ENCODE results near the gene AMIGO3. TPM values are rescaled to one million over a fixed set of nuclear protein-coding genes. Genes with fewer than 3 reads are reported as not detected.

The AMIGO3 gene
- total and polyA plus RNA-seq, 3 experiments from 2014 or later = 0.15 to 1.5 (median 0.31) TPM

- Histone ChIP-seq H3K36me3 (ENCODE audit: insufficient read depth, low read length) (peaks cover 5% of the 10 kb centered on the region), H3K4me1 (ENCODE audit: insufficient read depth, low read length) (peaks cover 21% of the 10 kb centered on the region), H3K27ac (ENCODE audit: low read depth, low read length) (no peak overlapping the region), H3K4me3 (ENCODE audit: low read length) (no peak overlapping the region), H3K9me3 (ENCODE audit: low read length) (no peaks in the 10 kb centered on the region), H3K27me3 (ENCODE audit: insufficient read depth, low read length, poor library complexity, severe bottlenecking) (no peaks in the 10 kb centered on the region)
- H3K4me1 Mint-ChIP-seq = peaks cover 26 to 35% (median 29%) of the 10 kb centered on the region in 3 donors
- POLR2A ChIA-PET = interaction anchor here (3.3 kb wide), 1 partner anchor 131 kb away, joined by 28 read pairs; no protein-coding TSS in a partner anchor
- no peak overlapping the region for H3K4me3 Mint-ChIP-seq
- H3K27me3 Mint-ChIP-seq = no peaks in the 10 kb centered on the region
- peak overlapping the region in 1 of 8 donors; percentile 43 for H3K27ac Mint-ChIP-seq
- no peak for DNase-seq
- peaks cover 0 to 15% (median 0%) of the 10 kb centered on the region in 3 donors for H3K36me3 Mint-ChIP-seq
- H3K9me3 Mint-ChIP-seq = no peaks in the 10 kb centered on the region
- CTCF ChIA-PET = interaction anchor here (0.8 to 3.3 kb wide), 10 partner anchors 48 to 141 kb away, joined by 3 to 185 read pairs (median 4); partner anchors contain the start of genes AMIGO3 and BSN
Observed at GRCh38 chr3:49670940-49671290, 48.6 kb downstream of the AMIGO3 start.

GRCh38 chr3:49669352-49669751 lies 50.1 kb downstream of the AMIGO3 start:
- Mint-ChIP-seq H3K4me1 (peaks cover 13 to 19% (median 15%) of the 10 kb centered on the region in 3 donors), H3K9me3 (no peaks in the 10 kb centered on the region), H3K27me3 (no peaks in the 10 kb centered on the region), H3K4me3 (peak overlapping the region in 1 of 7 donors; percentile 43), H3K27ac (peak overlapping the region in 1 of 8 donors; percentile 9), H3K36me3 (peaks cover 0 to 6% (median 0%) of the 10 kb centered on the region in 3 donors)
- Histone ChIP-seq H3K27ac (ENCODE audit: low read depth, low read length) (no peak overlapping the region), H3K4me1 (ENCODE audit: insufficient read depth, low read length) (peaks cover 7% of the 10 kb centered on the region), H3K36me3 (ENCODE audit: insufficient read depth, low read length) (no peaks in the 10 kb centered on the region), H3K9me3 (ENCODE audit: low read length) (no peaks in the 10 kb centered on the region), H3K27me3 (ENCODE audit: insufficient read depth, low read length, poor library complexity, severe bottlenecking) (no peaks in the 10 kb centered on the region), H3K4me3 (ENCODE audit: low read length) (no peak overlapping the region)
- CTCF ChIA-PET = interaction anchor here (0.9 to 2.1 kb wide), 3 partner anchors 106 to 130 kb away, joined by 3 to 19 read pairs (median 3); no protein-coding TSS in a partner anchor
- no peak for DNase-seq
- POLR2A ChIA-PET = no interaction called here

GRCh38 chr3:49668861-49669260 lies 50.6 kb downstream of the AMIGO3 start:
- Mint-ChIP-seq H3K4me3 (peak overlapping the region in 1 of 7 donors; percentile 43), H3K27me3 (peaks cover 0 to 3% of the 10 kb centered on the region in 2 donors), H3K9me3 (no peaks in the 10 kb centered on the region), H3K4me1 (peaks cover 13 to 17% (median 13%) of the 10 kb centered on the region in 3 donors), H3K27ac (no peak overlapping the region), H3K36me3 (peaks cover 0 to 4% (median 0%) of the 10 kb centered on the region in 3 donors)
- Histone ChIP-seq H3K27ac (ENCODE audit: low read depth, low read length) (no peak overlapping the region), H3K36me3 (ENCODE audit: insufficient read depth, low read length) (no peaks in the 10 kb centered on the region), H3K9me3 (ENCODE audit: low read length) (no peaks in the 10 kb centered on the region), H3K4me1 (ENCODE audit: insufficient read depth, low read length) (peaks cover 7% of the 10 kb centered on the region), H3K27me3 (ENCODE audit: insufficient read depth, low read length, poor library complexity, severe bottlenecking) (no peaks in the 10 kb centered on the region), H3K4me3 (ENCODE audit: low read length) (no peak overlapping the region)
- CTCF ChIA-PET = interaction anchor here (0.9 to 2.1 kb wide), 2 partner anchors 106 to 129 kb away, joined by 3 to 19 read pairs; no protein-coding TSS in a partner anchor
- no peak for DNase-seq
- POLR2A ChIA-PET = no interaction called here

GRCh38 chr3:49668414-49668797 lies 51.1 kb downstream of the AMIGO3 start:
- H3K9me3 Mint-ChIP-seq = no peaks in the 10 kb centered on the region
- H3K9me3 ChIP-seq (ENCODE audit: low read length) = no peaks in the 10 kb centered on the region
- DNase-seq = no peak
- POLR2A ChIA-PET = no interaction called here
- H3K4me1 ChIP-seq (ENCODE audit: insufficient read depth, low read length) = peaks cover 5% of the 10 kb centered on the region
- no peak overlapping the region for H3K4me3 Mint-ChIP-seq
- H3K4me3 ChIP-seq (ENCODE audit: low read length) = no peak overlapping the region
- H3K27me3 ChIP-seq (ENCODE audit: insufficient read depth, low read length, poor library complexity, severe bottlenecking) = no peaks in the 10 kb centered on the region
- H3K27ac Mint-ChIP-seq = no peak overlapping the region
- H3K27ac ChIP-seq (ENCODE audit: low read depth, low read length) = no peak overlapping the region
- H3K4me1 Mint-ChIP-seq = peaks cover 8 to 13% (median 9%) of the 10 kb centered on the region in 3 donors
- H3K27me3 Mint-ChIP-seq = peaks cover 0 to 3% of the 10 kb centered on the region in 2 donors
- CTCF ChIA-PET = interaction anchor here (2.1 to 6.3 kb wide), 2 partner anchors 128 to 129 kb away, joined by 19 to 36 read pairs; no protein-coding TSS in a partner anchor
- no peaks in the 10 kb centered on the region for H3K36me3 ChIP-seq (ENCODE audit: insufficient read depth, low read length)
- H3K36me3 Mint-ChIP-seq = no peaks in the 10 kb centered on the region

GRCh38 chr3:49667701-49668413 lies 51.6 kb downstream of the AMIGO3 start:
- Histone ChIP-seq H3K36me3 (ENCODE audit: insufficient read depth, low read length) (no peaks in the 10 kb centered on the region), H3K27ac (ENCODE audit: low read depth, low read length) (no peak overlapping the region), H3K4me3 (ENCODE audit: low read length) (no peak overlapping the region), H3K27me3 (ENCODE audit: insufficient read depth, low read length, poor library complexity, severe bottlenecking) (no peaks in the 10 kb centered on the region), H3K9me3 (ENCODE audit: low read length) (no peaks in the 10 kb centered on the region), H3K4me1 (ENCODE audit: insufficient read depth, low read length) (no peaks in the 10 kb centered on the region)
- peaks cover 5 to 9% (median 8%) of the 10 kb centered on the region in 3 donors for H3K4me1 Mint-ChIP-seq
- ChIA-PET CTCF (interaction anchor here (6.3 kb wide), 1 partner anchor 128 kb away, joined by 36 read pairs; no protein-coding TSS in a partner anchor), POLR2A (no interaction called here)
- H3K4me3 Mint-ChIP-seq = no peak overlapping the region
- DNase-seq = no peak
- peaks cover 0 to 3% of the 10 kb centered on the region in 2 donors for H3K27me3 Mint-ChIP-seq
- no peaks in the 10 kb centered on the region for H3K9me3 Mint-ChIP-seq
- no peak overlapping the region for H3K27ac Mint-ChIP-seq
- no peaks in the 10 kb centered on the region for H3K36me3 Mint-ChIP-seq

Other genes starting within 250 kb of the AMIGO3 start
- 10 to 100 TPM; 20.9 to 21.2 TPM for gene DAG1, start 249.4 kb downstream of the AMIGO3 start, total RNA-seq
- gene DAG1, start 249.4 kb downstream of the AMIGO3 start, polyA plus RNA-seq = 7.5 TPM
- gene BSN, start 165.2 kb downstream of the AMIGO3 start, total RNA-seq = under 1 TPM; 0.33 to 0.46 TPM
- gene BSN, start 165.2 kb downstream of the AMIGO3 start, polyA plus RNA-seq = not detected
- gene APEH, start 45.3 kb downstream of the AMIGO3 start, total RNA-seq = 100 to 1,000 TPM; 190 to 194 TPM
- gene APEH, start 45.3 kb downstream of the AMIGO3 start, polyA plus RNA-seq = 119 TPM
- 1 to 10 TPM; 6.0 to 8.5 TPM for gene MST1, start 30.2 kb downstream of the AMIGO3 start, total RNA-seq
- gene MST1, start 30.2 kb downstream of the AMIGO3 start, polyA plus RNA-seq = 0.31 TPM
- gene RNF123, start 30.1 kb downstream of the AMIGO3 start, total RNA-seq = 10 to 100 TPM; 38.8 to 43.7 TPM
- 20.7 TPM for gene RNF123, start 30.1 kb downstream of the AMIGO3 start, polyA plus RNA-seq
- gene GMPPB, start 4.3 kb upstream of the AMIGO3 start, total RNA-seq = 10 to 100 TPM; 52.6 to 53.8 TPM
- gene GMPPB, start 4.3 kb upstream of the AMIGO3 start, polyA plus RNA-seq = 24.6 TPM
- 10 to 100 TPM; 37.1 to 47.5 TPM for gene IP6K1, start 66.9 kb upstream of the AMIGO3 start, total RNA-seq
- gene IP6K1, start 66.9 kb upstream of the AMIGO3 start, polyA plus RNA-seq = 26.1 TPM
- not detected for gene CDHR4, start 80.2 kb upstream of the AMIGO3 start, total RNA-seq
- not detected for gene CDHR4, start 80.2 kb upstream of the AMIGO3 start, polyA plus RNA-seq
- 1 to 10 TPM; 1.1 to 1.7 TPM for gene INKA1, start 83.6 kb upstream of the AMIGO3 start, total RNA-seq
- gene INKA1, start 83.6 kb upstream of the AMIGO3 start, polyA plus RNA-seq = 1.1 TPM
- 10 to 100 TPM; 57.8 to 58.3 TPM for gene UBA7, start 94.3 kb upstream of the AMIGO3 start, total RNA-seq
- 40.7 TPM for gene UBA7, start 94.3 kb upstream of the AMIGO3 start, polyA plus RNA-seq
- gene TRAIP, start 136.9 kb upstream of the AMIGO3 start, total RNA-seq = 10 to 100 TPM; 21.9 to 22.9 TPM
- 1.9 TPM for gene TRAIP, start 136.9 kb upstream of the AMIGO3 start, polyA plus RNA-seq
- gene CAMKV, start 150.2 kb upstream of the AMIGO3 start, total RNA-seq = under 1 TPM; 0.44 to 0.77 TPM
- not detected for gene CAMKV, start 150.2 kb upstream of the AMIGO3 start, polyA plus RNA-seq
- gene MST1R, start 184.2 kb upstream of the AMIGO3 start, total RNA-seq = 1 to 10 TPM in 1 of 2 experiments, under 1 TPM in 1; 0.83 to 1.2 TPM
- gene MST1R, start 184.2 kb upstream of the AMIGO3 start, polyA plus RNA-seq = not detected
- 10 to 100 TPM; 17.9 to 18.1 TPM for gene MON1A, start 210.1 kb upstream of the AMIGO3 start, total RNA-seq
- gene MON1A, start 210.1 kb upstream of the AMIGO3 start, polyA plus RNA-seq = 22.4 TPM
- 10 to 100 TPM; 71.6 to 75.8 TPM for gene RBM6, start 220.5 kb upstream of the AMIGO3 start, total RNA-seq
- gene RBM6, start 220.5 kb upstream of the AMIGO3 start, polyA plus RNA-seq = 53.2 TPM